Upper lobe of left lung (tissue), 4 donors: ENCODE results near the gene LDAH.

ENCODE experiments used
- POLR2A ChIP-seq, 4 donors: fragments of 450-650 bp; IDR thresholded peaks; one replicate each; pipeline ENCODE4 v1.5.1; 2016 to 2017; ENCODE audit warnings: antibody characterized with exemption in 4 of 4, mild to moderate bottlenecking in 2 of 4
- POLR2AphosphoS5 ChIP-seq, 2 donors: sonication (generic); formaldehyde crosslinking; IDR thresholded peaks; one replicate each; pipeline ENCODE4 v1.5.1; 2017; ENCODE audit warnings: antibody characterized with exemption in 2 of 2

GRCh38 chr2:20671736-20672080 lies 151.2 kb downstream of the LDAH start:
- TF ChIP-seq POLR2A (IDR thresholded peaks at IDR 0.05) (no peak), POLR2AphosphoS5 (IDR thresholded peaks at IDR 0.05) (no peak)
